GM12875 (cell line): ENCODE results near the gene IMPDH1.

Experiments
- H3K4me3 ChIP-seq: one replicate; pipeline ENCODE4 v1.5.1; 2011; ENCODE audit warnings: low read depth, low read length, control low read depth
- CTCF ChIP-seq: IDR thresholded peaks from 2 replicates; pipeline ENCODE4 v1.5.1; 2011; ENCODE audit warnings: low read depth, mild to moderate bottlenecking, control low read depth, inconsistent platforms, low read length, moderate library complexity, borderline replicate concordance; ENCODE audit not compliant: insufficient read depth

IMPDH1 gene

GRCh38 chr7:128408709-128409595 lies 830 bp downstream of the IMPDH1 start:
- TF ChIP-seq CTCF: no peak
- H3K4me3 ChIP-seq: peak overlapping the region; percentile 64

GRCh38 chr7:128407751-128408708 lies 1.8 kb downstream of the IMPDH1 start:
- no peak overlapping the region for H3K4me3 ChIP-seq
- TF ChIP-seq CTCF: no peak

GRCh38 chr7:128407233-128407589 lies 2.6 kb downstream of the IMPDH1 start:
- H3K4me3 ChIP-seq: no peak overlapping the region

GRCh38 chr7:128406314-128407232 lies 3.2 kb downstream of the IMPDH1 start:
- H3K4me3 ChIP-seq: no peak overlapping the region
- no peak for TF ChIP-seq CTCF

More at GRCh38 chr7:128407233-128407589, 2.6 kb downstream of the IMPDH1 start:
- no peak for TF ChIP-seq CTCF

- no peak for TF ChIP-seq CTCF
Measured at GRCh38 chr7:128405471-128406313, 4.1 kb downstream of the IMPDH1 start.

More at GRCh38 chr7:128405471-128406313, 4.1 kb downstream of the IMPDH1 start:
- peak overlapping the region; percentile 75 for H3K4me3 ChIP-seq
